A549 treated with DMSO at 1 μM for 4 hours (cell line): ENCODE results near the gene STK4. TPM values are rescaled to one million over a fixed set of nuclear protein-coding genes. Genes with fewer than 3 reads are reported as not detected.

Source experiments
- total RNA-seq: library from RNA; stranded (reverse); fragments of 200-300 nt; extraction: Qiagen RNA extraction; gene quantifications from 5 replicates; pipeline ENCODE4 v1.2.3, GENCODE V29; 2022; ENCODE audit warnings: low read depth

Gene STK4
- 14.2 to 17.6 TPM (median 15.4 TPM) in 5 replicates for total RNA-seq

GRCh38 chr20:44966030-44966961, at the start of gene STK4:
Gene STK4, plus strand, starts transcription at chr20:44966512. Its CDS starts 57 bp downstream, at chr20:44966569.

GRCh38 chr20:44960103-44960852, 6.0 kb upstream of the STK4 start, which contains the start of gene TOMM34:
Gene TOMM34, minus strand, starts transcription at chr20:44960397. Its CDS starts 64 bp downstream, at chr20:44960333.

GRCh38 chr20:45100563-45101245, 134.4 kb downstream of the STK4 start, which contains the start of gene KCNS1:
Gene KCNS1, minus strand, starts transcription at chr20:45101127. Its CDS starts 1,891 bp downstream, at chr20:45099236.

GRCh38 chr20:45114465-45115385, 148.4 kb downstream of the STK4 start, which contains the start of gene WFDC5:
Gene WFDC5, minus strand, starts transcription at chr20:45115174. Its CDS starts 91 bp downstream, at chr20:45115083.

GRCh38 chr20:45124365-45124764, 158.1 kb downstream of the STK4 start, which contains the start of gene WFDC12:
Gene WFDC12, minus strand, starts transcription at chr20:45124465. Its CDS starts 18 bp downstream, at chr20:45124447.

Other genes starting within 250 kb of the STK4 start
- 0.57 to 0.85 TPM (median 0.69 TPM) in 5 replicates for gene KCNK15, start 220.6 kb upstream of the STK4 start, total RNA-seq
- 1.2 to 1.9 TPM (median 1.6 TPM) in 5 replicates for gene RIMS4, start 156.0 kb upstream of the STK4 start, total RNA-seq
- 183 to 225 TPM (median 204 TPM) in 5 replicates for gene YWHAB, start 80.8 kb upstream of the STK4 start, total RNA-seq
- gene PABPC1L, start 56.5 kb upstream of the STK4 start, total RNA-seq: 12.7 to 21.6 TPM (median 18.4 TPM) in 5 replicates
- 41.5 to 47.8 TPM (median 42.5 TPM) in 5 replicates for gene TOMM34, start 6.1 kb upstream of the STK4 start, total RNA-seq
- gene KCNS1, start 134.6 kb downstream of the STK4 start, total RNA-seq: not detected in 5 replicates
- gene WFDC5, start 148.7 kb downstream of the STK4 start, total RNA-seq: not detected in 5 replicates
- gene WFDC12, start 158.0 kb downstream of the STK4 start, total RNA-seq: not detected in 5 replicates
- 2.3 to 4.5 TPM (median 3.2 TPM) in 5 replicates for gene PI3, start 208.4 kb downstream of the STK4 start, total RNA-seq
- not detected in 5 replicates for gene SEMG1, start 240.5 kb downstream of the STK4 start, total RNA-seq